Ishikawa (cell line): ENCODE measurements around the gene PRPF40A.

Experiments
- CEBPB ChIP-seq: IDR thresholded peaks from 2 replicates; pipeline ENCODE4 v1.6.1; 2012
- CREB1 ChIP-seq: IDR thresholded peaks from 2 replicates; pipeline ENCODE4 v1.6.1; 2012; ENCODE audit warnings: low read depth
- EGR1 ChIP-seq: IDR thresholded peaks from 2 replicates; pipeline ENCODE4 v1.6.1; 2012
- EP300 ChIP-seq: IDR thresholded peaks from 2 replicates; pipeline ENCODE4 v1.6.1; 2012; ENCODE audit warnings: borderline replicate concordance
- FOXM1 ChIP-seq: IDR thresholded peaks from 2 replicates; pipeline ENCODE4 v1.6.1; 2012; ENCODE audit warnings: low read depth, borderline replicate concordance
- NFIC ChIP-seq: IDR thresholded peaks from 2 replicates; pipeline ENCODE4 v1.6.1; 2012
- RAD21 ChIP-seq: IDR thresholded peaks from 2 replicates; pipeline ENCODE4 v1.6.1; 2012; ENCODE audit warnings: low read depth
- TAF1 ChIP-seq: IDR thresholded peaks from 2 replicates; pipeline ENCODE4 v1.6.1; 2012; ENCODE audit warnings: low read depth, mild to moderate bottlenecking
- TCF12 ChIP-seq: IDR thresholded peaks from 2 replicates; pipeline ENCODE4 v1.6.1; 2012; ENCODE audit warnings: low read depth
- TEAD4 ChIP-seq: IDR thresholded peaks from 2 replicates; pipeline ENCODE4 v1.6.1; 2012
- YY1 ChIP-seq: IDR thresholded peaks from 2 replicates; pipeline ENCODE4 v1.6.1; 2012; ENCODE audit warnings: low read depth
- ZBTB7A ChIP-seq: IDR thresholded peaks from 2 replicates; pipeline ENCODE4 v1.6.1; 2012; ENCODE audit warnings: low read depth
- TF ChIP-seq, protein P1 (sequence below): IDR thresholded peaks from 2 replicates; pipeline ENCODE4 v1.6.1; 2012
- TF ChIP-seq, protein P2 (sequence below): IDR thresholded peaks from 2 replicates; pipeline ENCODE4 v1.6.1; 2012
- TF ChIP-seq, protein P3 (sequence below): IDR thresholded peaks from 2 replicates; pipeline ENCODE4 v1.6.1; 2012; ENCODE audit warnings: low read depth, mild to moderate bottlenecking

PRPF40A gene

DNA sequence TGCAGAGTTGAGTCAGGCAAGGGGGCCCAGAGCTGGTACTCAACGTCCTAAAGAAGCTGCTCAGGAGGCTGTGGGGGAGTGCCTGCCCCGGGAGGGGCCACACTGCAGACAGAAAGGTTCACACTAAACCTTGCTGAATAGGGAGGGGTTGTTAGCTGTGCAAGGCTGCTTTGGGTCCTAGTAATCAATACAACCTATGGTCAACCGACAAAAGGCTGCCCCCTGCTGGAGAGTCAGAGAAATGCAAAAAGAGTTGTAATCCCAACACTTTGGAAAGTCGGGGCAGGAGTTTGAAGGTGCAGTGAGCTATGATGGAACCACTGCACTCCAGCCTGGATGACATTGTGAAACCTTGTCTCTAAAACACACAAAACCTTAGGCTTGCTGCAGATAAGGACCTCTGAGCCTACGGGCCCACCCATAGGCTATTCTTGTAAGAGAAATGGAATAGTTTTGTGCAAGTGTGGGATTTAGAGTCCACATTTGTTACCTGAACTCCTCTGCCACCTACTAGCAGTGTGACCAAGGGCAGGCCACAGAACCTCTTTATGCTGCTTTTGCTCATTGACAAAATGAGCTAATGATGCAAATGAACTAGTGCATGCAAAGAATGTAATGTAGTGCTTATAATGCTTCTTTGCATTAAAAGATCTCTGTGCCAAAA, 81.5 kb downstream of the PRPF40A start:
- TF ChIP-seq ZBTB7A, result no peak
- TF ChIP-seq EGR1, result no peak
- peak; percentile 83 for TF ChIP-seq RAD21
- no peak for TF ChIP-seq CREB1

DNA sequence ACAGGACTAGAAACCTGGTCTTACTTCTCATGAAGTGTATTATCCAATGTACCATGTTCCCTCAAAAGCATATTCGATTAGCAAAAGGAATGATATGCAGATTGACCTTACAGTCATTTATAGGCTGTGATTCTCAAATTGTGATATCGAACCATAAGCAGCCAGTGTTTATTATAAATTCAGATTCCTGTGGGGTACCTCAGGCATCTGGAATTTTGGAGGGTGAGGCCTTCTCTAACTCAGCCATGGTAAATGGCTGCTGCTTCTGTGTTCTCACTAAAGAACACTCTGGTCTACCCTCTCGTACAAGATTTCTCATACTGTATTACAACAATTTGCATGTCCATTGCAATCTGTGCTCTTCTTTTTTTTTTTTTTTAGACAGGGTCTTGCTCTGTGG, 84.5 kb downstream of the PRPF40A start:
- TF ChIP-seq NFIC (no peak), YY1 (no peak), EP300 (no peak), ZBTB7A (no peak), CEBPB (no peak), TEAD4 (no peak), TAF1 (no peak), TCF12 (no peak), FOXM1 (no peak)
- TF ChIP-seq, protein P1, sequence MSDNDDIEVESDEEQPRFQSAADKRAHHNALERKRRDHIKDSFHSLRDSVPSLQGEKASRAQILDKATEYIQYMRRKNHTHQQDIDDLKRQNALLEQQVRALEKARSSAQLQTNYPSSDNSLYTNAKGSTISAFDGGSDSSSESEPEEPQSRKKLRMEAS, result no peak
- TF ChIP-seq, protein P2, sequence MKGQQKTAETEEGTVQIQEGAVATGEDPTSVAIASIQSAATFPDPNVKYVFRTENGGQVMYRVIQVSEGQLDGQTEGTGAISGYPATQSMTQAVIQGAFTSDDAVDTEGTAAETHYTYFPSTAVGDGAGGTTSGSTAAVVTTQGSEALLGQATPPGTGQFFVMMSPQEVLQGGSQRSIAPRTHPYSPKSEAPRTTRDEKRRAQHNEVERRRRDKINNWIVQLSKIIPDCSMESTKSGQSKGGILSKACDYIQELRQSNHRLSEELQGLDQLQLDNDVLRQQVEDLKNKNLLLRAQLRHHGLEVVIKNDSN, result no peak
- TF ChIP-seq, protein P3, sequence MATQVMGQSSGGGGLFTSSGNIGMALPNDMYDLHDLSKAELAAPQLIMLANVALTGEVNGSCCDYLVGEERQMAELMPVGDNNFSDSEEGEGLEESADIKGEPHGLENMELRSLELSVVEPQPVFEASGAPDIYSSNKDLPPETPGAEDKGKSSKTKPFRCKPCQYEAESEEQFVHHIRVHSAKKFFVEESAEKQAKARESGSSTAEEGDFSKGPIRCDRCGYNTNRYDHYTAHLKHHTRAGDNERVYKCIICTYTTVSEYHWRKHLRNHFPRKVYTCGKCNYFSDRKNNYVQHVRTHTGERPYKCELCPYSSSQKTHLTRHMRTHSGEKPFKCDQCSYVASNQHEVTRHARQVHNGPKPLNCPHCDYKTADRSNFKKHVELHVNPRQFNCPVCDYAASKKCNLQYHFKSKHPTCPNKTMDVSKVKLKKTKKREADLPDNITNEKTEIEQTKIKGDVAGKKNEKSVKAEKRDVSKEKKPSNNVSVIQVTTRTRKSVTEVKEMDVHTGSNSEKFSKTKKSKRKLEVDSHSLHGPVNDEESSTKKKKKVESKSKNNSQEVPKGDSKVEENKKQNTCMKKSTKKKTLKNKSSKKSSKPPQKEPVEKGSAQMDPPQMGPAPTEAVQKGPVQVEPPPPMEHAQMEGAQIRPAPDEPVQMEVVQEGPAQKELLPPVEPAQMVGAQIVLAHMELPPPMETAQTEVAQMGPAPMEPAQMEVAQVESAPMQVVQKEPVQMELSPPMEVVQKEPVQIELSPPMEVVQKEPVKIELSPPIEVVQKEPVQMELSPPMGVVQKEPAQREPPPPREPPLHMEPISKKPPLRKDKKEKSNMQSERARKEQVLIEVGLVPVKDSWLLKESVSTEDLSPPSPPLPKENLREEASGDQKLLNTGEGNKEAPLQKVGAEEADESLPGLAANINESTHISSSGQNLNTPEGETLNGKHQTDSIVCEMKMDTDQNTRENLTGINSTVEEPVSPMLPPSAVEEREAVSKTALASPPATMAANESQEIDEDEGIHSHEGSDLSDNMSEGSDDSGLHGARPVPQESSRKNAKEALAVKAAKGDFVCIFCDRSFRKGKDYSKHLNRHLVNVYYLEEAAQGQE, result no peak

DNA sequence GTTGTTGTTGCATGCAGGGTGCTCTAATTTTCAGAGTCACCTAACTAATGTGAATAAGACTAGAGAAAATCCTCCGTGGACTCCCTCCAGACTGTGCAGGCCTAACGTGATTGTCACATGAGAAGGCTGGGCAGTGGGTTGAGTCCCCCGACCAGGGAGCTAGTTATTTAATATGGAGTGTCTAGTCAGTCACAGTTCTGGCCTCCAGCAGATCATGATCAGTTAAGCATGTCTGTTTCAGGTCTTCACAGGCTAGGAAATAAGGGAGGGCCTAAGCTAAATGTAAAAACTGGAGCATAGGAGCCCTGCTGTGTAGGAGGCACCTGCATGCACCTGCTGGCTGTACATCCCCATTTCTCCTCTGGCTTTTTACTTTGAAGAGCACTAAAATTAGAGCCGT, 86.8 kb downstream of the PRPF40A start:
- TF ChIP-seq EGR1, result no peak
- TF ChIP-seq EP300, result no peak

DNA sequence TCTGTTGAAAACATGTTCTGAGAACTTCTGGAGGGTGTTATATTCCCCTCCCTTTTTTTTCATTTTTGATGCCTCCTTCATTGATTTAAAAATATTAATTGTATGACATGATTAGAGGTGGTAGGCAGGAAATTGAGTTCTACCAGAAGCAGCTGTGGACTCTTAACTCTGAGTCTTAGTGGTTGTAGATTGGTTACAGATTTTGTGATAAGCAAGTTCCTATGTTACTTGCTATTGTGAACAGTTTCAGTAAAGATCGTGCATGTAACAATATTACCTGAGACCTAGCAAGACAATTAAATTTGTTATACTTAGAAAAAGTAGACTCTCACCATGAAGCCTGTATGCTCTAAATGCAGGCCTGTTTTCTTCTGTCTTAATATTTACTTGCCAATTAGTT, 88.1 kb downstream of the PRPF40A start:
- no peak for TF ChIP-seq CEBPB
- no peak for TF ChIP-seq EP300
- no peak for TF ChIP-seq YY1
- no peak for TF ChIP-seq TEAD4
- TF ChIP-seq ZBTB7A, result no peak
- TF ChIP-seq TAF1, result no peak
- TF ChIP-seq, protein P3, result no peak
- TF ChIP-seq NFIC, result no peak
- TF ChIP-seq, protein P2, result no peak
- no peak for TF ChIP-seq FOXM1
- TF ChIP-seq, protein P1, result no peak
- TF ChIP-seq EGR1, result no peak
- TF ChIP-seq TCF12, result no peak
- TF ChIP-seq RAD21, result no peak
- TF ChIP-seq CREB1, result no peak

DNA sequence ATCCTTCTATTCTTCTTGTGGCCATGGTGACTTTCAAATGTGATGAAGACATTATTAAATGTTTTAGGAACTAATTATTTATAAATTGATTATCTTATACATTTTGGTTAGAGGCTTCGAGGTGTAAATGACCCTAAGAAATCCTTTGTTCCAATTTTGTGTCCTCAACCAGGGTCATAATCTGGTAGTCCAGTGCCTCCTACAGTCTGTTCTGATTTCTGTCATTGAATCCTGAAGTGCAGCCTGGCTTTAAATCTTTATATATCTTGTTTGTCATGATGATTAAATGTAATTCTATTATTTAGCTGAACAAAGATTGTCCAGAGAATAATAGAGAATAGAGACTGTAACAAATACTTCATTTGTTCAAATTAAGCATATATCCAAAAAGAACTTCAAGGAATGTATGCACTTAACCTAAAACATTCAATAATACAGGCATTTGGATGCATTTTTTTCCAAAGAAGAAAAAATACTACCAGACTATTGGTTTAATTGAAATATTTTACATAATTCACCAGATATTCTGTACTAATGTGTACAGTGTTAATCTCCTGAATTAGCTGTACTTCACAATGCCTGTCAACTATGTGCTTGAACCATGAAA, 89.8 kb downstream of the PRPF40A start:
- TF ChIP-seq EGR1 (no peak), RAD21 (peak; percentile 69)

DNA sequence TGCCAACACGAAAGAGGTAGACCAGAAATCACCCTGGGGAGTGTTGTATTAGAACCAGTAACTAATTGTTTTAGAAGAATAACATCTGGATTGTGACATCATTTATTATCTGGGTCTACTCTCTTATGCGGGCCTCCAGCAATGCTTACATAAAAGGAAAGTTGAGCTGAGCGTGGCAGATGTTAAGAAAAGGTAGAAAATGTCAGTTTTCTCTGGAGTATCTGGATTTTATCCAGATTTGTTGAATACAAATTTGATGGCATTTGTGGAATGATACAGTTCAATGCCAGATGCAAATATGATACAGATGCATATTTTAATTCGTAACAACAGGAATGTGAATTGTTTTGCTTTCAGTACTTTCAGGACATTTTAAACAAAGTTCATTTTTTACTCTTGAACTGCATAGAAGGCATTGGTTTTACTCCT, 90.3 kb downstream of the PRPF40A start:
- TF ChIP-seq TAF1, result no peak
- TF ChIP-seq, protein P2, result no peak
- TF ChIP-seq, protein P3, result no peak
- no peak for TF ChIP-seq TCF12
- no peak for TF ChIP-seq CEBPB
- no peak for TF ChIP-seq RAD21
- no peak for TF ChIP-seq EP300
- no peak for TF ChIP-seq ZBTB7A
- no peak for TF ChIP-seq NFIC
- TF ChIP-seq CREB1, result no peak
- no peak for TF ChIP-seq FOXM1
- TF ChIP-seq TEAD4, result no peak
- TF ChIP-seq EGR1, result no peak
- TF ChIP-seq YY1, result no peak
- TF ChIP-seq, protein P1, result no peak
